Erythroblast (primary cell): ENCODE data around the gene NDUFC2.

Experiments
- GATA1 ChIP-seq: IDR thresholded peaks from 2 replicates; pipeline ENCODE4 v1.6.1; 2011; ENCODE audit warnings: low read depth, mild to moderate bottlenecking, control low read depth, low read length, moderate library complexity
- POLR2A ChIP-seq: IDR thresholded peaks from 2 replicates; pipeline ENCODE4 v1.6.1; 2011; ENCODE audit warnings: mild to moderate bottlenecking, low read length

DNA sequence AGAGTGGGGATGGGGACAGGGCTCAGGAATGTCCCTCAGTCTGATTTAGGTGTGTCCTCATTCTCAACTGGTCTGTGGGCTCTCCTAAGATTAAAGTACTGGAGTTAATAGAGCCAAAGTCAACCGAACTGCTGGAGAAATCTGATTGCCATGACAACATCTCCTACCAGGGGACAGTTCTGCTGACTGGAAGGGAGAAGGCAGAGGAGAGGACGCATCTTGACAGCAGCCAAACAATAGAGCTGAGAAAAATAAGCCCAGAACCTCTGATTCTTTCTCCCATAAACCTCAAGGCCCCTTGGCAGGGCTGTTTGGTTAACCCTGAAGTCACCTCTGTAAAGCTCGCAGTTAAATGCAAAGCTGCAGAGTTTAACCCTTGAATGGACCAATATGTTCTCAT lies 59.4 kb downstream of the NDUFC2 start:
- TF ChIP-seq GATA1 (no peak), POLR2A (no peak)
